HCEC 1CT (cell line): ENCODE results near the gene SRSF6.
"Not testable (repeated sequence)": the region's sequence is repeated elsewhere in the genome, so short reads cannot be mapped to it uniquely, and the experiment has no call there.

Experiments
- DNase-seq: peaks from one replicate; pipeline ENCODE4 v3.0.0-alpha.2; 2017

Gene SRSF6

GRCh38 chr20:43448748-43449535 lies 8.8 kb upstream of the SRSF6 start:
- DNase-seq, result peak; percentile 24

DNA sequence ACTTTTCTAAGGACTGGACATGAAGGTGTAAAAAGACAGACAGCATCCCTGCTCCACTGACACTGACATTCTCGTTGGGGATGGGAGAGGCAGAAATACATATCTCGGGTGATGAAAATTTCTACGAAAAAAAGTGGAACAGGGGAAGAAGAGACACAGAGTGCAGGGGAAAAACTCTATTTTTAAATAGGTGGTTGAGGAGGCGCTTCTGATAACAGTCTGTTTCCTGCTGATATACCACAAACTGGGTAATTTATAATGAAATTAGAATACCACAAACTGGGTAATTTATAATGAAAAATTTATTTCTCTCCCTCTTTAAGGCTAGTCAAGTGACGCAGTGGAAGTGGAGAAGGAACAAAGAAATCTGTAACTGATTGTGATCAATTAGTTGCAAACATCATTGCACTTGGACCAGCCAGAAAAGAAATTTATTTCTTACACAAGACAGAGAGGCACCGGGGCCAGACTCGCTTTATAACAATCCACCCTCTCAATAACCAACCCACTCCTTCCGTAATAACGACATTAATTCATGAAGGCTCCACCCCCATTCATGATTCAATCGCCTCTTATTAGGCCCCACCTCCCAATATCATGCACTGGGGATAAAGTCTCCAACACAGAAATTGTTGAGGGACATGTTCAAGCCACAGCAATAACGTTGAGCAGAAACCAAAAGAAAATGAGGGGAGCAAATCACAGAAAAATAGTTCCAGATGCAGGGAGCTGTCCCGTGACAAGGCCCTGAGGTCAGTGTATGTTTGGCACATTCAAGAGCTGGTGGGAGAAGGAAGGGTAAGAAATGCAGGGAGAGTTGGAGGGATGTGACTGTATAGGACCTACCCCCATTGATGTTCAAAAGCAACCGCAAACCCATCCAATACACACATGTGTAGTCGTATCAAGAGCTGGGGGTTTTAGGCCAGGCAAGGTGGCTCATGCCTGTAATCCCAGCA lies 6.6 kb upstream of the SRSF6 start:
- no peak for DNase-seq

DNA sequence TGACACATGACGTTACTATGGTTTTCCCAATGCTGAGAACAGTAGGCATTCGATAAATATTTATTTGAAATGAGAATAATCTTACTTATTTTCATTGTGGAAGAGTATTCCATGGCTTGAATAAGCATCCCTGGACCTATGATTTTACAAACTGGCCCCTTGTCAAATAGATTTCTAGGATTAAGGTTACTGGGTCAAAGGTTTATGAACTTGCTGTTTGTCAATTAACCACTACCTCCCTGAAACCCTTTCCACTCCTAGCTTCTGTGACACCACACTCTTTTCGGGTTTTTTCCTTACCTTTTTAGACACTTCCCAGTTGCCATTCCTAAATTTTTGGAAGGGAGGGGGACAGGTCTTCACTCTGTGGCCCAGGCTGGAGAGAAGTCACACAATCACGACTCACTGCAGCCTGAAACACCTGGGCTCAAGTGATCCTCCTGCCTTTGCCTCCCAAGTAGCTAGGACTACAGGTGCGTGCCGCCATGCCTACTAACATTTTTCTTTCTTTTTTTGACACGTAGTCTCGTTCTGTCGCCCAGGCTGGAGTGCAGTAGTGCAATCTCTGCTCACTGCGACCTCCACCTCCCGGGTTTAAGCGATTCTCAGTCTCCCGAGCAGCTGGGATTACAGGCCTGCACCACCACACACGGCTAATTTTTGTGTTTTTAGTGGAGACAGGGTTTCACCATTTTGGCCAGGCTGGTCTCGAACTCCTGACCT lies 5.1 kb upstream of the SRSF6 start:
- no peak for DNase-seq

DNA sequence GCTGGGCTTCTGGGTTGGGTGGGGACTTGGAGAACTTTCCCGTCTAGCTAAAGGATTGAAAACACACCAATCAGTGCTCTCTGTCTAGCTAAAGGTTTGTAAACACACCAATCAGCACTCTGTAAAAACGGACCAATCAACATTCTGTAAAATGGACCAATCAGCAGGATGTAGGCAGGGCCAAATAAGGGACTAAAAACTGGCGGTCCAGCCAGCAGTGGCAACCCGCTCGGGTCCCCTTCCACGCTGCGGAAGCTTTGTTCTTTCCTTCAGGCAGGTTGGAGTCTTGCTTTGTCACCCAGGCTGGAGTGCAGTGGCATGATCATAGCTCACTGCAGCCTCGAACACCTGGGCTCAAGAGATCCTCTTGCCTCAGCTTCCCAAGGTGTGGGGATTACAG lies 1.4 kb upstream of the SRSF6 start:
- DNase-seq, result not testable (repeated sequence)

DNA sequence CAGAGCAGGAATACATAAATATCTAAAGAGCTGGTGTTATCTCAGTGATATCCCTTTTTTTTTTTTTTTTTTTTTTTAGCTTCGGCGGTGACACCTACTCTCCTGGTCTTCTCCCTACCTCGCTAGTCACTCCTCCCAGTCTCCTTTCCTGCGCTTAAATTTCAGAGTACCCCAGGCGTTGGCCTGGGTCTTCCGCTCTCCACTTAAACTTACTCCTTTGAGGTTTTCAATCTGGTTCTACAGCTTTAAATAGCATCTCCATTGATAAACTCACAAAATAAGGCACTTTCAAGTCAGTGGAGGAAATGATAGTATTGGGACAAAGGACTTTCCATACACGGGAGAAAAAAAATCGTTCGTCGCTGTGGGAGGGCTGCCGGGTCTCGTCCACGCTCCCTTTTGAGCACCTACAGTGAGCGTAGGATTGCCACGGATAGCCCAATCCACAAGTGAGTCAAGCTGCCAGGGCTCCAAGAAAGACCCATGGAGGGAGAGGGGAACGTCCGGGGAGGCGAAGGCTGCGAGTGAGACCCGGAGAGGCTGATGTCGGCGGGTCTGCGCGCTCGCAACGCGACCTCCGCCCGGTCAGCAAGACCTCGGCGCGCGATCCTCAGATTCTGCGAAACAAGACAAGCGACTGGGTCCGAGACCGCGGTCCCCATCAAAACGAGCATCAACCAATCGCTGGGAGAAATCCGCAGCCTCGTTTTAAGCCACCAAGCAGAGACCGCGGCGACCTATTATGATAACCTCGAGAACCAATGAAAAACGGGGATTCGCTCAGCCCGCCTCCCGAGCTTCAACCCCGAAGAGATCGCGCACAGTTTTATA lies 672 bp upstream of the SRSF6 start:
- DNase-seq, result peak; percentile 88

DNA sequence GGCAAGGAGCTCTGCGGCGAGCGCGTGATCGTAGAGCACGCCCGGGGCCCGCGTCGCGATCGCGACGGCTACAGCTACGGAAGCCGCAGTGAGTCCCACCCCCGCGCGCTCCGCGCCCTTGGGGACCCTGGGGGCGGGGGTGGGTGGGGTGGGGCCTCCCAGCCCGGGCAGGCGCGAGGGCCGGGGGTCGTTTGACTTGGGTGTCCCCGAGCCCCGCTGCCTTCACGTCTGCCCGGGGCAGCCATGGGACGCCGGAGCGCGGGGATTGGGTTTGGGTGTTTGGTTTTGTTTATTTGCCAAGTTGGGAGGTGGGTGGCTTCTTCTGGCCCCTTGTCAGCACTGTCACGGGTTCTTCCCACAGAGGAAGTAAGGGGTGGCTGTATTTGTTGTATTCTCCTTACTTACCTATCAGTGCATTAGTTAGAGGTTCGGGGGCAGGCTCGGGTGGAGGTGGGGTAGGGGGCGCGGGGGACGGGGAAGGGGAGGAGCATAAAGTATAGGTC lies 777 bp downstream of the SRSF6 start:
- DNase-seq, result peak; percentile 15

DNA sequence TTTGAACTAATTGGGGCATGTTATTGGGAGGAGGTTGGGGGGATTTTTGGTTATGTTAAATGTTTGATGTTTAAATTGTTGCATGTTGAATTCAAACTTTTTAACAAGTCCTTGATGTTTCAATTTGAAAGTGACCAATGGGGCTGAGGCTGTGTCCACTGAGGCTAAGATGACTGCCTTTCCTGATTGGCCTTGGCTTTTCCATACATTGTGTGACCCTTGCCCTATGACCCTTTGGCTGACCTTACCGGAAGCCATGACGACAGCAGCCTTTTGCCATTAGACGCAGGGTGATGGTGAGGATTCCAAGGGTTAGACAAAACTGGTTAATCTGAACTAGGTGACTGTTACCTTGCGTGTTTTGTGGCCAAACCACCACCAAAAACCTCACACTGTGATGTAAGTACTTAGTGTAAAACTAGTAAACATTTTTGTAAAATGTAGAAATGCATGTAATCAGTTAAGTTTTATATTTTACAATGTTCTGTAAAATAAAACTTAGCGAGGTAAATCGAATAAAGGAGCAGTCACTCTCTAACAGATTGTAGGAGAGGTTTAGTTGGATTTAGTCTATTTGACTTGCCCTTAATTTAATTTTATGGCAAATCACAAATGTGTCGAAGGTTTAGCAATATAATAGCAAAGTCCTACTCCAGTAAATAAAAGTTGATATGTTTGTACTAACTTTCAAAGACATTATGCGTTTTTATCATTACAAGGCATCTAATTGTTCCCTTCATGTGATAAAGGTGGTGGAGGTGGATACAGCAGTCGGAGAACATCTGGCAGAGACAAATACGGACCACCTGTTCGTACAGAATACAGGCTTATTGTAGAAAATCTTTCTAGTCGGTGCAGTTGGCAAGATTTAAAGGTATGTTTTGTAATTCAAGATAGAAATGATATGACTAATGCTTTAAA lies 1.6 kb downstream of the SRSF6 start:
- DNase-seq, result peak; percentile 19

- DNase-seq, result no peak
These were observed 2.6 kb downstream of the SRSF6 start for GRCh38 chr20:43460172-43460829.

- no peak for DNase-seq
These were observed 3.1 kb downstream of the SRSF6 start for GRCh38 chr20:43460830-43461200.

DNA sequence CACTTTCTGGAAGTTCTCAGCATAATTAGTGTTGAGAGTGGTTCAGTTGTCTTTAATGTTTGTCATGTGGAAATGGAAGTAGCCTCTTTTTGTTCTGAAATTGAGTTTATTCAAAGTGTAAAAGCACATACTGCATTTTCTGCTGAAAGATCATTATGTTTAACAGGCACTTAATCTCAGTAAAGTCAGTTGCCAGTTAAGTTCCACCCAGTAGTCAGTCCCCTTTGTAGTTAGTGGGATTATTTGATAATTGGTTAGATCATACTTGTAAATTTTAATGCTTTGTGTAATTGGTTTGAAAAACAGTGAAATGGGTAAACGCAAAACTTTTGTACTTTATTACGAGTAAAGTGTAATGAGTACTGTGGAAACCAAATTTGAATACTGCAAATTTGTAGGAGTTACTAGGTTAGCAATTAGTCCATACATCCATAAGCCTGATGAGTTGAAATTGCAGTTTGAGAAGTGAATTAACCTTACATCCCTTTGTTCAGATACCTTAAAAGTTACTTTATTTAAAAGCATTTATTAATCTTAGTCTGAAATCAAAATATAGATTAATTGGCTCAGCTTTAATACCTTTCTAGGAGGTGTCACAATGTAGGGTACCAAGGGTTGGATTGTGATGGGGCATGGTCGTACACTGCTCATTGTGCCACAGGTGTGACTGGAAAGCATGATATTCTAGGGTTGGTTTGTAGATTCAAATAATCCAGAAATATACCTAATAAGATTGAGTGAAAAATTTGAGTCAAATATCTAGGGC lies 4.4 kb downstream of the SRSF6 start:
- DNase-seq, result no peak

GRCh38 chr20:43462660-43463526 lies 5.2 kb downstream of the SRSF6 start:
- no peak for DNase-seq

DNA sequence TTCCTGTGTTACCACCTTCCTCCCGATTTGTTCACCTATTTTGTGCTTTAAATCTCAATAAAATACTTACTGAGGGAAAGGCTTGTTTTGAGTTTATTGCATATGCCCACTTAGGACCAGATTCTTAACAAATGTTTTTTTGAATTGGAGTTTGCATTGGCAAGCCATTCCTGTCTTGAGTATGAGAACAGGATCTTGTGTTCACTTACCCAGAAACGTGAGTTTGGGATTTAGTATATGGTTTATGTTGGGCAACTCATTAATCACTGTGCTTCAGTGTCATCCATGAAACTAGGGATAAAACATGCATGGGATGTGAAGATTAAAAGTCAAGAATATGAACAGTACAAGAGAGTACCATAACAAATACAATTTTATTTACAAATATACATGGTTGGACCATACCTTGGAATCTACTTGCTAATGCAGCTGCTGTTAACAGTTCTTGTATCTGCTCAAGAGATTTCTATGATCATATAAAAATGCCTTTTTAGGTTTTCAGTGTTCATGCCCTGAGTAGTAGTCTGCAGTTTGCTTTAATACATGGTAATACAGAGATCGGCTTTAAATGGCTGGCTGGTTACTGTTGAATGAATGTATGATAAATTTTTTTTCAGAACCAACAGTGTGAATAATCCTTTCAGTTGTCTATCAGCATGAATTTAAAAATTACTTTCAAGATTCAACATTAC lies 6.0 kb downstream of the SRSF6 start:
- DNase-seq, result no peak

GRCh38 chr20:43464219-43464790 lies 6.6 kb downstream of the SRSF6 start:
- DNase-seq, result no peak

DNA sequence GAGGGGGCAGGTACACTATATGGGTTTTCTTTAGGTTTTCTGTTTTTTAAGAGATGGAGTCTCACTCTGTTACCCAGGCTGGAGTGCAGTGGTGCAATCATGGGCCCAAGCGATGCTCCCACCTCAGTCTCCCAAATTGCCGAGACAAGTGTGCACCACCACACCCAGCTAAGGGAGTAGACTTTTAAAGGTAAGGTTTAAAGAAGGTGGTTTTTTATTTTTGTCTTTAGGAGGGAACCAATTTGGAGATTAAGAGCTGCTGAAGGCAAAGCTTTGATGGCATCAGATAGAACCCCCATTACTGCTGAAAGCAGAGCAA lies 7.9 kb downstream of the SRSF6 start:
- DNase-seq, result no peak

GRCh38 chr20:43467589-43467988 lies 9.9 kb downstream of the SRSF6 start:
- no peak for DNase-seq

DNA sequence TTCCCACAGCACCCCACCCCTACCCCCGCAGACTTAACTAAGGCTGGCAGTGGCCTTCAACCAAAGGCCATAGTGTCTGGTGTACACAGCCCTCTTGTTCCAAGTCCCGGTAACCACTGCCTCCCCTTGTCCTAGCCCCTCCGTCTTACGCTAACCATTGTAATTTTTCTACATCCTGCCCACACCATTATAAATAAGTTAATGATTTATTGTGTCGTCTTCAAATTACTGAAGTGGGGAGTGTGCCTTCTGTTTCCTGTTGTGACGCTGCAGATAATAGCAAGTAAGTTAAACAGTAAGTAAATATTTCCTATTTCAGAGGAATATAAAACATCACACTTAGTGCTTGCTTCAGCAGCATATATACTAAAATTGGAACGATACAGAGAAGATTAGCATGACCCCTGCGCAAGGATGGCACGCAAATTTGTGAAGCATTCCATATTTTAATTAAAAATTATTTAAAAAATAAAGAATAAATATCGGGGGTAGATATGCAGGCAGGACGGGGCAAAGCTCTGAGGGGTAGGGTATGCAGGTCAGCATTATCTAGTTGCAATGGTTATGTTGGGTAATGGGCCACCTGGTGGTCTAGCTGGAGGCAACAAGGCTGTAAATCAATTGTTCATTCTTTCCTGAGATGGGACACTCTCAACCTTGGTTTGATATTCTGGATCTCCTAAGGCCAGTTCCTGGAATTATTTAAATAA lies 15.1 kb downstream of the SRSF6 start:
- no peak for DNase-seq

DNA sequence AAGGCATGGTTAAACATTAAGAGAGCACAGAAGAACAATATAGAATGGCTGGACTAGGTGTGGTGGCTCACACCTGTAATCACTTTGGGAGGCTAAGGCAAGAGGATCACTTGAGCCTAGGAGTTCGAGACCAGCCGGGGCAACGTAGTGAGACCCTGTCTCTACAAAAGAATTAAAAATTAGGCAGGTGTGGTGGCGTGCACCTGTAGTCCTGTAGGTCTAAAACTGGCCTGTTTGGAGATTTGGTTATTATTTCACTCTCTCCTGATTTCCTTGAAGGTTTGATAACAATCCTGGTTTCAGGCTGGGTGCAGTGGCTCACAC lies 15.6 kb downstream of the SRSF6 start:
- DNase-seq, result no peak
